Mammary epithelial cell (primary cell): ENCODE measurements around the gene DCANP1.

Source experiments
- EZH2 ChIP-seq: IDR thresholded peaks from 2 replicates; pipeline ENCODE4 v1.6.1; 2012; ENCODE audit warnings: low read length, inconsistent platforms, borderline replicate concordance
- TF ChIP-seq, protein P1 (sequence below), 2 donors: IDR thresholded peaks in 1 of 2; conservative IDR thresholded peaks in 1 of 2; 2 replicates each; pipeline ENCODE4 v1.5.1; 2011 to 2012; ENCODE audit warnings: inconsistent platforms in 2 of 2, low read length in 2 of 2, mild to moderate bottlenecking in 2 of 2, control low read depth in 1 of 2, low read depth in 1 of 2; ENCODE audit not compliant: insufficient read depth in 1 of 2; ENCODE audit errors: extremely low read depth in 1 of 2

DNA sequence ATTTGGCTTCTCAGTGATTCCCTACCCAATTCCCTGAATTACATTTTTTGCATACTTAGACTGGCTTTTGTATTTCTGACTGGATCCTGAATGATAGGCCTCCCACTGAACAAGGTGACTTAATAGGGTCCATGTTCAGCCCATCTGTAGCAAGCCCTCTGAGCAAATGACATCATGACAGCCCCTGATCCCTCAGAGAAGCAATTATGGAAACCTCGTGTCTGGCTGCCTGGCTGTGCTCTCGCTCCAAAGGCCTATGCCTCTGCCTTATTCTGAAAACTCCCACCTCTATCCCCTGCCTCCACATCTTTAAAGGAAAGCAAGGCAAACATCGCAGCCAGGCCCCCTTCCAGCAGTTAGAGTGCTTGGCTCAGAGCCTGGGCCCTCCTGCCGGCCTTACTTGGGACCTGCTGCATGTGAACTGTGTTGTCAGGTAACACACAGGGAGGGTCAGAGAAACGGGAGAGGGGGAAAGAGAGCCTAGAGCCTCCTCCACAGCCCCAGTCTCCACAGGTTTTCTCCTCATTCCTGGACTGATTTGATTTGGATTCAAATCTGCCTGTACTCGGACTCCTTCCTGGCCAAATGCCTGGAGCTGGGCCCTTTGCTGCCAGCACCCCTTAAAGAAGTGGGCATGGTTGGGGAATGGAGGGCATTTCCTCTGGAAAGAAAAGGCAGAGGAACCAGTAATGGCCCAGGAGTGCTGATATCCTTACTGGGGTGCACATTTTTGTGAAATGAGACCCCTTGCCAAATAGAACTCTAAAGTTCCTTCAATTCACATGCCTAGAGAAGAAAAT lies 3.8 kb downstream of the DCANP1 start:
- TF ChIP-seq, protein P1, sequence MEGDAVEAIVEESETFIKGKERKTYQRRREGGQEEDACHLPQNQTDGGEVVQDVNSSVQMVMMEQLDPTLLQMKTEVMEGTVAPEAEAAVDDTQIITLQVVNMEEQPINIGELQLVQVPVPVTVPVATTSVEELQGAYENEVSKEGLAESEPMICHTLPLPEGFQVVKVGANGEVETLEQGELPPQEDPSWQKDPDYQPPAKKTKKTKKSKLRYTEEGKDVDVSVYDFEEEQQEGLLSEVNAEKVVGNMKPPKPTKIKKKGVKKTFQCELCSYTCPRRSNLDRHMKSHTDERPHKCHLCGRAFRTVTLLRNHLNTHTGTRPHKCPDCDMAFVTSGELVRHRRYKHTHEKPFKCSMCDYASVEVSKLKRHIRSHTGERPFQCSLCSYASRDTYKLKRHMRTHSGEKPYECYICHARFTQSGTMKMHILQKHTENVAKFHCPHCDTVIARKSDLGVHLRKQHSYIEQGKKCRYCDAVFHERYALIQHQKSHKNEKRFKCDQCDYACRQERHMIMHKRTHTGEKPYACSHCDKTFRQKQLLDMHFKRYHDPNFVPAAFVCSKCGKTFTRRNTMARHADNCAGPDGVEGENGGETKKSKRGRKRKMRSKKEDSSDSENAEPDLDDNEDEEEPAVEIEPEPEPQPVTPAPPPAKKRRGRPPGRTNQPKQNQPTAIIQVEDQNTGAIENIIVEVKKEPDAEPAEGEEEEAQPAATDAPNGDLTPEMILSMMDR (conservative IDR thresholded peaks at IDR 0.05 in 1 of 2, IDR thresholded peaks at IDR 0.05 in 1 of 2; ENCODE audit: extremely low read depth in 1 of 2, insufficient read depth in 1 of 2, low read depth in 1 of 2, low read length in 2 of 2): no peak
- no peak for TF ChIP-seq EZH2
